Measurements from ENCODE around the gene UQCR11.

DNA sequence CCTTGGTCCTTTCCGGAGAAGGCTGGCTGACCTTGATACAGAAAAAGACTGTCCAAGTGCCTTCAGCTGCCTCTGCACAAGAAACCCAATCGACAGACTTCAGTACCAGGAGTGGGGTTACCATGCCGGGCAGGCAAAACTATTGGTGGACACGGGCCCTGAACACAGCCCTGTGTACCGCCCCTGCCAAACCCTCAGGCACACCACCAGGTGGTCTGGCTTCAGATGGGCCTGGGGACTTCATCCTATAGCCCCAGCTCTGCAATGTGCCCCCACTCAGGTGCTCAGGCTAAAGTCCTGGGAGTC lies 29.6 kb upstream of the UQCR11 start:
- no peak for TF ChIP-seq POLR2A (IDR thresholded peaks at IDR 0.05)
- TF ChIP-seq, protein P1, sequence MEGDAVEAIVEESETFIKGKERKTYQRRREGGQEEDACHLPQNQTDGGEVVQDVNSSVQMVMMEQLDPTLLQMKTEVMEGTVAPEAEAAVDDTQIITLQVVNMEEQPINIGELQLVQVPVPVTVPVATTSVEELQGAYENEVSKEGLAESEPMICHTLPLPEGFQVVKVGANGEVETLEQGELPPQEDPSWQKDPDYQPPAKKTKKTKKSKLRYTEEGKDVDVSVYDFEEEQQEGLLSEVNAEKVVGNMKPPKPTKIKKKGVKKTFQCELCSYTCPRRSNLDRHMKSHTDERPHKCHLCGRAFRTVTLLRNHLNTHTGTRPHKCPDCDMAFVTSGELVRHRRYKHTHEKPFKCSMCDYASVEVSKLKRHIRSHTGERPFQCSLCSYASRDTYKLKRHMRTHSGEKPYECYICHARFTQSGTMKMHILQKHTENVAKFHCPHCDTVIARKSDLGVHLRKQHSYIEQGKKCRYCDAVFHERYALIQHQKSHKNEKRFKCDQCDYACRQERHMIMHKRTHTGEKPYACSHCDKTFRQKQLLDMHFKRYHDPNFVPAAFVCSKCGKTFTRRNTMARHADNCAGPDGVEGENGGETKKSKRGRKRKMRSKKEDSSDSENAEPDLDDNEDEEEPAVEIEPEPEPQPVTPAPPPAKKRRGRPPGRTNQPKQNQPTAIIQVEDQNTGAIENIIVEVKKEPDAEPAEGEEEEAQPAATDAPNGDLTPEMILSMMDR (IDR thresholded peaks at IDR 0.05) = no peak

Data from testis (tissue), 2 donors.